Left cardiac atrium (tissue), 4 donors: ENCODE results near the gene TMEM255B. TPM values are rescaled to one million over a fixed set of nuclear protein-coding genes. Genes with fewer than 3 reads are reported as not detected.
A peak's percentile ranks its signal among the peaks of the same experiment; 100 is the strongest.
"Not testable (repeated sequence)": the region's sequence is repeated elsewhere in the genome, so short reads cannot be mapped to it uniquely, and the experiment has no call there.

Source experiments
- ATAC-seq, 2 donors: fragments of 200-7000 bp; cut with Tn5 transposase; one replicate each; pipeline ENCODE4 v1.9.1; 2020; ENCODE audit warnings: mild to moderate bottlenecking in 2 of 2, moderate library complexity in 2 of 2
- DNase-seq: peaks from one replicate; pipeline ENCODE4 v3.0.0-alpha.2; 2020
- intact Hi-C, 2 donors: fragments of 100-400 bp; cut with DNase I; formaldehyde crosslinking; loops; one replicate each; pipeline versions ENCODE4 v1.14.1 to v1.15.1; 2022 to 2023
- total RNA-seq, 2 donors: library from RNA; stranded (reverse); fragmentation: NEBNext Ultra II Directional; extraction: Animal tissue kit (Norgen Biotek cat#: 25700); gene quantifications; one replicate each; pipeline ENCODE4 v1.2.1, GENCODE V29; 2021
- donor health status: DM: no; HTN: yes; CAD: no.
- donor health status: DM: no; HTN: yes; CAD: no; lungs with severe emphysema.
- donor health status: DM: yes; HTN: yes; CAD: no.
- donor health status: Dilated cardiomyopathy.

Gene TMEM255B
- total RNA-seq, 2 donors from 2014 or later = 10.5 to 14.1 TPM

DNA sequence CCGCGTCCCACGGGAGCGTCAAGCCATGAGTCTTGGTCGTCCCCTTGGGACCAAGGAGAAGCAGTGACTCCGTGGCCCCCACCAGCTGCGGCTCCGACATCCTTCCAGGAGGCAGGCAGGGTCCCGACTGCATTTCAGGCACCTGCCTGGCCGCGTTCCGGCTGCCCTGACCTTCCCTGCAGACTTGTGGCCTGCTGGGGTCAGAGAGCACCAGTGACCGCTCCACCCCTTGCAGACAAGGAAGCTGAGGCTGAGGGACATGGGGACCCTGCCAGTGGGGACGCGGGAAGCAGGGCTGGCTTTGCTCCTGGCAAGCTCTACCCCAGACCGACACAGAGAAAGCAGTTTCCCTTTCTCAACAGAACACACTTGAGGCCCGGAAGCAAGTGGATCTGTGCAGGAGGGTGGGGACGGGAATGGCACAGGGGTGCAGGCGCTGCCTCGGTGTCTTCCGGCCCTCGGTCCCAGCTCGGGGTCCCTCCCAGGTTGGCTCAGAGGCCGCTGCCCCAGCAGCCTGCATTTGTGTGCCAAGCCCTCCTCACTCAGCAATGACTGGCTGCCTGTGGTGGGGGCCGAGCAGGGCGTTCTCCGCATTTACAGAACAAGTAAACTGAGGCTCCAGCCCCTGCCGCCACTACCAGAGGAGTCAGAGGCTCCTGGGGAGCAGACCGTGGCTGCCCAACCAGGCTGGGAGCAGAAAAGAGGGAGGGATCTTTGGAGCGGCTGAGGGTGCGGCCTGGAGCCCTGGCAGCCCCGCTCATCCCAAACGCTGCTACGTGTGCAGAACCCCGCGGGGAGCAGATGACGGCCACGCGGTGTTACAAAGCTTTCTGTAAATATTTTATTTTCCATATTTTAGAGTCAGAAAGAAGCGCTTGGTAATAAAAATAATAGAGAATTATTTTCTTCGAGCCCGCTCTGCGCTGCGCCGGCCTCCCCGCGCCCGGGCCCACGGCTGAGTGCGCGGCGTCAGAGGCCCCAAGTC is 61.0 kb downstream of the TMEM255B start:
- intact Hi-C loops = loop anchor here (2.0 to 5.0 kb wide), 3 partner anchors 42 to 407 kb away; partner anchors contain the start of gene GAS6 (in 1 of the 2)
- ATAC-seq (no peak), DNase-seq (no peak)

DNA sequence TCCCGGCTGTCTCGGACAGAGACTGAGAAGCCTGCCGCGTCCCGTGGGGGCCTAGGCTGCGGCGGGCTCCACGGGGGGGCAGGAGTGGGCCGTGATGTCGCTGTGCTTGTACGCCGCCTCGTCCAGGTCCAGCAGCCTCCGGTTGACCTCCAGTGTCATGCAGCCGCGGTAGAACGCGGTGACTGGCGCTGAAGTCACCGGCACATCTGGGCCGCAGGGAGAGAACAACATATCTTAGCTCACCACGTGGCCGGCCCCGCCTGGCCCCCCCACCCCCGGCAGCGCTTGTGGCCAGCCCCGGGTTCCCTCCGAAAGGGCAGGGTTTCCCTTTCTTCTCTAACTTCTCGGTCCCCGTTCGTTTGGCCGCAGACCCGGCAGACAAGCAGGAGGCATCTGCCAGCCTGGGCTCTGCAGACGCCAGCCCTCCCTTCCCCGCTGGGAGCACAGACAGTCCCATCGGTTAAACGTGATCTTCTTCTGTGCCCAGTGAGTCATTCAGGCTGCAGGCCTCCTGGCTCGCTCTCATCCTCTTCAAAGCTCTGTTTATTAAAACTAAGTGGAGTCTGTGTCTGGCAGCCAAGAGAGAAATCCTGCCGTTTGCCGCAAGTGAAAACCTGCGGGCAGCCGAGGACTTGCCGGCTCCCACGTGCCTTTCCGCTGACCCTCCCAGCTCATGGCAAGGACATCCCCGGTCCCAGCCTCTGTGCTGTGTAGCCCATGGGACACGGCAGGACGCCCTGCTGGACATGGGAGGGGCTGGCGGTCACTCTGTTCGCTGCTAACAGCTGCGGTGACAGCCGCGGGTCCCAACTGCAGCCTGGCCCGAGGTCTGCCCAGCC is 62.0 kb downstream of the TMEM255B start:
- peak; percentile 75 to 83 for ATAC-seq
- intact Hi-C loops = no loop called here

GRCh38 chr13:113821847-113822246 is 62.8 kb downstream of the TMEM255B start:
- DNase-seq (no peak), ATAC-seq (no peak)

More for the DNA sequence above, 62.0 kb downstream of the TMEM255B start:
- peak; percentile 73 for DNase-seq

DNA sequence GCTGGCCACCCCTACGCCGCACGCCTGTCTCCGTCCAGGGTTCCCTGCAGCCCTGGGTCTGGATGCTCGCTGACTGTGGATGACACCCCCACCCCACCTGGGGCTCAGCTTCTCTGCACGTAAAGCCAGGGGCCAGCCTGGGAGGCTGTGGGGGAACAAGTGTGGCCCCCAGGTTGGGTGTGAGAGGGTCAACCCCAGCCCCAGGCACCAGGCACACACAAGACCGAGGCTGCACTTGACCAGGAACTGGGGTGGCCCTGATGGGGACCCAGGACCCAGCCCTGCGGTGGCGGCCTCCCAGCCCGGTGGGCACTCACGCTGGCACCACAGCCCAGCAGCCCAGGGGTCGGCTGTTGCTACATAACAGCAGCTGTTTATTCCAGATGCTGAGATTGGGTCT is 63.2 kb downstream of the TMEM255B start:
- DNase-seq (no peak), ATAC-seq (no peak)
- intact Hi-C loops = no loop called here

More at GRCh38 chr13:113821847-113822246, 62.8 kb downstream of the TMEM255B start:
- intact Hi-C loops = no loop called here

DNA sequence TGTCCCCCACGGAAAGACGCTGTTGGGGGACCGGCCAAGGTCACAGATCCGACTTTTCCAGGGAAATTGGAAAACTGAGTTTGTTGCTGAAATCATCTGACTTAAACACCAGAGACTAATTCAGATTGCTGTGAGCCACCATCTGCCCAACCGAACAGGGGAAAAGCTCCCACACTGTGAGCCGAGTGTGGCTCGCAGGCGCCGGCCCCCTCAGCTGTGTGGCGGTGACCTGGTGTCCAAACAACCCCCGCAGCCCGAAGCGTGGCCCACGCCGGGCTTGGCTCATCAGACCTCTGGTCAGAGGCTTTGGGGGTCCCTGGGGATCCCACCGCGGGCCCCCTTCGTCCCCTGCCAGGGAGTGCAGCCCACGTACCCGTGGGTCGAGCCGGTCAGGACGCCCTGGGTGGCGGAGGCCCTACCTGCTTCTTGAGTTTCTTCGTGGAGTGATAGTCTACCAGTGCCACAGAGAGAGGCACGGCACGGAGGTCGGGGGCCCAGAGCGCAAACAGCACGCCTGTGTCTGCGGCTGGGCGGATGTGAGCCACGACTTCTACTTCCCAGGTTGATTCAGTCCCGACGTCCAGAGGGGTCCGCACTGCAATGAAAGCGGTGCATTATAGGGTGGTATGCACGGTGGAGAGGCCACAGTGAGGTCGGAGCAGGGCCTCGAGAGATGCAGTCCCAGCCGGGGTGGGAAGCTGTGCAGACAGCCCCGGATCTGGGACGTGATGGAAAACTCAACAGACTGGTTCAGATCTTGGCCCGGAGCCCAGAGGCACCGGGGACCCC is 64.1 kb downstream of the TMEM255B start:
- ATAC-seq (no peak), DNase-seq (no peak)
- intact Hi-C loops = no loop called here

DNA sequence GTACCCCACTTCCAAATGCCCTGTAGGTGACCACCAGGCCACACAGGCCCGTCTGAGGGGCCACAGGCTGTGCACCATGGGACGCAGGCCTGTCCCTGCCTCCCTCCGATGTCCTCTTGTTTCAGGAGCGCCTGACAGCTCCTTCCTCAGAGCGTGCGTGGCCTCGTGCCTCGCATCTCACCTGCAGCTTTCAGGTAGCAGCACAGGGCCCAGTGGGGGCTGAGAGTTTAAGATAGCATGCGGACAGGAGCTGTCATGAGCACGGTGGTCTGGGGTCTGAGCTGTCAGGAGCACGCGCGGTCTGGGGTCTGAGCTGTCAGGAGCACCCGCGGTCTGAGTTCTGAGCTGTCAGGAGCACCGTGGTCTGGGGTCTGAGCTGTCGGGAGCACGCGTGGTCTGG is 64.7 kb downstream of the TMEM255B start:
- intact Hi-C loops = no loop called here
- ATAC-seq (no peak), DNase-seq (no peak)

DNA sequence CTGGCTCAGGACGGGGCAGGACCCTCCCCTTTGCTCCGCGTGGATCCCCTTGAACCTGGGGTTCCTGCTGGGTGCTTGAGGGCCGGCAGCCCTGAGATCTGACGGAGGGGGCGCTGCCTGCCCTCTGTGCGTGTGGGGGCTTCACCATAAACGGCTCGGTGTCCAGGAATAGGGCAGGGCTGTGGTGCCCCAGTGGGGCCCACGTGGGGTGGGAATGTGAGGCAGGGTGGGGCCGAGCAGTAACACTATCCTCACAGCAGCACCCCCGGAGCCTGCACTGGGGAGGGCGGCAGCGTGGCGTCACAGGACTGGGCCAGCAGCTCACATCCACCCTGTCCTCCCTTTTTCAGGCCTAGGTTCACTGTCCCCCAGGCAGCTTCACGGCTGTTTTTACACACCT is 66.8 kb downstream of the TMEM255B start:
- intact Hi-C loops = no loop called here
- DNase-seq (no peak), ATAC-seq (no peak)

GRCh38 chr13:113826446-113826845 is 67.4 kb downstream of the TMEM255B start:
- ATAC-seq, DNase-seq, intact Hi-C loops: not testable (repeated sequence)

- ATAC-seq = no peak
- DNase-seq = no peak
- intact Hi-C loops = no loop called here
Observed at GRCh38 chr13:113827021-113827420, 68.0 kb downstream of the TMEM255B start.

DNA sequence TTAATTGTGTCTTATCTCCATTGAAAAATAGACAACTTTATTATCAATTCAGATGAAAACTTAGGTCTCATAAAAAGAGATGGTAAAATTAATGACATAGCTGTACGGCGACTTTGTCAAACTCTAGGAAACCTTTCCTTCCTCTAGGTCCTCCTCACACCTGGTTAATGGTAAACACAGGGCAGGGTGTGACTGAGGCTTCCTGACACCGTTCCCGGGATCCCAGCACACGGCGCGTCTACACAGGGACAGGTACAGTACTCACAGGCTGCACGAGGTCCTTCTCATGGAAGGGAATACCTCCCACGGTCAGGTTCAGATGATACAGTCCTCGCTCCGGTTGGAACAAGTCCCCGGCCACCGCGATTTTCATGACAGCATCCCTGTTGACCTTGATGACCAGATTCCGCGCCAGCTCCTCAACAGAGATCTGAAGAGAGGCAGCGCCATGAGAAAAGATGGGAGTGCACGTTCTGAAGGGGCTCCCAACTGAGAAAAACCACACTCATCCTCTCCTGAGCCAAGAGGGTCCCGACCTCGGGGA is 69.3 kb downstream of the TMEM255B start:
- no peak for DNase-seq

GRCh38 chr13:113830426-113830950 is 71.5 kb downstream of the TMEM255B start:
- DNase-seq, intact Hi-C loops, ATAC-seq: not testable (repeated sequence)

More for the DNA sequence above, 69.3 kb downstream of the TMEM255B start:
- ATAC-seq = no peak
- intact Hi-C loops = no loop called here

- no peak for ATAC-seq
- no peak for DNase-seq
- intact Hi-C loops = no loop called here
Observed at GRCh38 chr13:113831061-113831460, 72.0 kb downstream of the TMEM255B start.

- intact Hi-C loops = no loop called here
- DNase-seq = no peak
- ATAC-seq = no peak
Observed at GRCh38 chr13:113832205-113832604, 73.2 kb downstream of the TMEM255B start.

- no peak for ATAC-seq
- intact Hi-C loops = no loop called here
- DNase-seq = no peak
Observed at GRCh38 chr13:113832631-113833030, 73.6 kb downstream of the TMEM255B start.

DNA sequence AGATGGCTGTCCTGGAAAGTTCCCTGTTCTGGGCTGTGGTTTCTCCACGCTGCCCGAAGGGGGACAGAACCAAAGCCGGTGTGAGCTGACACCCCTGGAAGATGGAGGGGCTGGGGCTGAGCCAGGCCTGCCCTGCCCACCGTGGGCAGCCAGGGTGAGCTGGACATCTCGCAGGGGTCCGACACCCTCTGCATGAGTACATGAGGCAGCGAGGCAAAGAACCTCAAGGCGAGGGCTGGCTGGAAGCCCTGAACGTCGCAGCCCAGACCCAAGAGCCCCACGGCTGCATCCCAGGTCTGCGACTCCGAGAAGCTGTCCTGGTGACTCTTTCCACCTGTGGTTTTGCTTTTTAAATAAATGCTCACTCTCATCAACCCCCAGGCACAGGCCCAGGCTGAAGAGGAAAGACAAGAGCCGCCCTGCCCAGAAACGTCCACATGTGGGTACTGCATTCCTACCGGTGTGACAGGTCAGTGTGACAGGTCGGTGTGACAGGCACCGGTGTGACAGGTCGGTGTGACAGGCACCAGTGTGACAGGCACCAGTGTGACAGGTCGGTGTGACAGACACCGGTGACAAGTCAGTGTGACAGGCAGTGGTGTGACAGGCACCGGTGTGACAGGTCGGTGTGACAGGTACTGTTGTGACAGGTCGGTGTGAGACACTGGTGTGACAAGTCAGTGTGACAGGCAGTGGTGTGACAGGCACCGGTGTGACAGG is 74.2 kb downstream of the TMEM255B start:
- intact Hi-C loops = no loop called here
- DNase-seq (peak; percentile 19), ATAC-seq (no peak)

DNA sequence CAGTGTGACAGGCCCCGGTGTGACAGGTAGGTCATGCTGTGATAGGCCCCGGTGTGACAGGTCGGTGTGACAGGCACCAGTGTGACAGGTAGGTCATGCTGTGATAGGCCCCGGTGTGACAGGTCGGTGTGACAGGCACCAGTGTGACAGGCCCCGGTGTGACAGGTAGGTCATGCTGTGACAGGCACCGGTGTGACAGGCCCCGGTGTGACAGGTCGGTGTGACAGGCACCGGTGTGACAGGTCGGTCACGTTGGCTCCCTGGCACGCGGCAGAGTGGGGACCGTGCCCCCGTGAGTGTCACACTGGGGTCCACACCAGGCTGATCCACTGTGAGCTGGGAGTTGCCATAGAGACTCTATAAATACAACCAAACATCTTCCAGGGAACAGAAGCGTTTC is 75.0 kb downstream of the TMEM255B start:
- ATAC-seq, DNase-seq, intact Hi-C loops: not testable (repeated sequence)

- DNase-seq = no peak
- intact Hi-C loops = no loop called here
- no peak for ATAC-seq
Observed at GRCh38 chr13:113834496-113835200, 75.6 kb downstream of the TMEM255B start.
